Stimulated activated memory B cell treated with anti-CD40 and anti-IgM and Interleukin-4, amounts not matched to agents 10 μg/mL and 1 μg/mL and 100 μg/mL, for 72 hours (primary cell): ENCODE data around the gene VTI1B.
"Not testable (repeated sequence)": the region's sequence is repeated elsewhere in the genome, so short reads cannot be mapped to it uniquely, and the experiment has no call there.

Experiments used
- ATAC-seq: fragments of 150-1000 bp; cut with Tn5 transposase; 2 replicates; pipeline ENCODE4 v1.10.0; 2021
- H3K27ac Mint-ChIP-seq: one replicate; pipeline ENCODE4 v1.8.0; 2022; ENCODE audit warnings: mild to moderate bottlenecking, mixed read lengths
- H3K27me3 Mint-ChIP-seq: one replicate; pipeline ENCODE4 v1.8.0; 2022; ENCODE audit warnings: mixed read lengths
- H3K36me3 Mint-ChIP-seq: one replicate; pipeline ENCODE4 v1.8.0; 2022; ENCODE audit warnings: mixed read lengths
- H3K4me1 Mint-ChIP-seq: one replicate; pipeline ENCODE4 v1.8.0; 2022; ENCODE audit warnings: mixed read lengths
- H3K4me3 Mint-ChIP-seq: one replicate; pipeline ENCODE4 v1.8.0; 2022; ENCODE audit warnings: mild to moderate bottlenecking, moderate library complexity, mixed read lengths
- H3K9me3 Mint-ChIP-seq: one replicate; pipeline ENCODE4 v1.8.0; 2022; ENCODE audit warnings: mixed read lengths

VTI1B gene, protein sequence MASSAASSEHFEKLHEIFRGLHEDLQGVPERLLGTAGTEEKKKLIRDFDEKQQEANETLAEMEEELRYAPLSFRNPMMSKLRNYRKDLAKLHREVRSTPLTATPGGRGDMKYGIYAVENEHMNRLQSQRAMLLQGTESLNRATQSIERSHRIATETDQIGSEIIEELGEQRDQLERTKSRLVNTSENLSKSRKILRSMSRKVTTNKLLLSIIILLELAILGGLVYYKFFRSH

DNA sequence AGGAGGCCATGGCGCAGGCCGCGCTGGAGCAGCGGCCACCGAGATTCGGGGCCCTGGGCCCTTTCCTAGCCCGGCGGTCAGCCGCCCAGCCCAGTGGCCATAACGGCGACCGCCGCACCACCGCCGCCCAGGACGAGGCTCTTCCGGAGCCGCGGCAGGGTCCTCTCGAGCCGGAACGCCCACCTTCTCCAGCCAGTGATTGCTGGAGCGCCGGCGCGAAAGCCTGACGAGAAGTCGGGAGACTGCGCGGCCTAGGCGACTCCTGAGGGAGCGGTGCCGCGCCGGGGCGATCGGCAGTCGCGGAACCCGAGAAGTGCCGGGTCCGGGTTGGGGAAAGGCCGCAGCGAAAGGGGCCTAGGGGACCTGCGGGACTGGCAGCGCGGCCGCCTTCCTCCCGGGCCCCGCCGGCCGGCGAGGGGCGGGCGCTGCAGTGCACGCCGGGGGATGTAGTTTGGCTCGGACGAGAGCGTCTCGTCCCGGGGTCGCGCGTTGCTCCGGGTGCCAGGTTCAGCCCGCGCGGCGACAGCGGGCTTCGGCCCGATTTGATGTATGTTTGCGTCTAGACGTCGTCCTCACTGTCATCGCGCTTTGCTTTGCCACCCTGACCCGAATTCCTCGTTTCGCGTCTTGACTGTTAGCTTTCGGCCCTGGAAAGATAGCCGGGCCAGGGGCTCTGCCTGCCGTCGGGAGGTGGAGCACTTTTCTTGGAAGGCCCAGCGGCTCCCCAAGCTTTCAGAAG lies at the start of gene VTI1B:
TSS of gene VTI1B (minus strand) at position 153 of the 739 bp plus-strand sequence. CDS start at position 10, 143 bp downstream.
- ATAC-seq, result peak; percentile 98
- H3K9me3 Mint-ChIP-seq, result no peaks in the 10 kb centered on the region
- H3K4me3 Mint-ChIP-seq, result peak within 1 kb of the TSS; percentile 89
- peaks cover 41% of the 10 kb centered on the region for H3K4me1 Mint-ChIP-seq
- H3K27me3 Mint-ChIP-seq, result no peaks in the 10 kb centered on the region
- peak within 1 kb of the TSS; percentile 94 for H3K27ac Mint-ChIP-seq
- H3K36me3 Mint-ChIP-seq, result peaks cover 23% of the 10 kb centered on the region

- H3K27me3 Mint-ChIP-seq, result peaks cover 43% of the 10 kb centered on the region
- H3K27ac Mint-ChIP-seq, result no peak overlapping the region
- ATAC-seq, result peak; percentile 31
- no peaks in the 10 kb centered on the region for H3K9me3 Mint-ChIP-seq
- no peaks in the 10 kb centered on the region for H3K36me3 Mint-ChIP-seq
- peaks cover 10% of the 10 kb centered on the region for H3K4me1 Mint-ChIP-seq
- H3K4me3 Mint-ChIP-seq, result no peak overlapping the region
Measured at GRCh38 chr14:67722293-67722692, 47.9 kb upstream of the VTI1B start.

DNA sequence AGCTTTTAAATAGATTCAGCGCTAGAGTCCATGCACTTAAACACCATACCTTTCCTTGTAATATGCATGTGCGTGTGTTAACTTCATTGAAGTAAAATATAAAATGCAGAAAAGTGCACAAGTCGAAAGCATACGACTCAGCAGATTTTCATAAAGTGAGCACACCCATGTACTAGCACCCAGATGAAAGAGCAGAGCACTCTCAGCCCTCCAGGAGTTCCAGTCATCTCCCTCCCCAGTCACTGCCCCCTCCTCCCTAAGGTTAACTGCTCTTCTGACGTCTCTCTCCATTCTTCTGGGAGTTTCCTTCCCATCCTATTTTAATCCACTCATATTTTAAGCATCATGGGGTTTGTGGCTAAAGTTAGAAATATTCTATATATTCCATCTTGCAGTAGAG lies 47.4 kb upstream of the VTI1B start:
- H3K27ac Mint-ChIP-seq, result no peak overlapping the region
- peaks cover 10% of the 10 kb centered on the region for H3K4me1 Mint-ChIP-seq
- H3K4me3 Mint-ChIP-seq, result no peak overlapping the region
- H3K36me3 Mint-ChIP-seq, result no peaks in the 10 kb centered on the region
- H3K27me3 Mint-ChIP-seq, result peaks cover 43% of the 10 kb centered on the region
- no peaks in the 10 kb centered on the region for H3K9me3 Mint-ChIP-seq
- ATAC-seq, result no peak

DNA sequence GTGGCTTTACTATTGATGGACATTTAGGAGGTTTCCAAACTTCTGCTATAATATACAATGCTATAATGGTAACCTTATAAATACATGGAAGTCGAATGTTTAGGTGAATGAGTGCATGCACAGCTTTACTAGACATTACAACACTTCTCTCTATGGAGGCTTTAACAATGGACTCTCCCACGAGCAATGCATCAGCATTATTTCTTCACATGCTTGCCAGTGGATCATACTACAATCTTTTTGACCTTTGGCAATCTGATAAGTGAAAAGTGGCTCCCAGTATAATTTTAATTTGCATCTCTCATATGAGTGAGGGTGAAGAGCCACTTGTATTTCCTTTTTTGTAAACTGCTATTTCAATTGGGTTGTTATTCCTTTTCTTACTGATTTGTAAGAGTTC lies 45.4 kb upstream of the VTI1B start:
- Mint-ChIP-seq H3K9me3 (no peaks in the 10 kb centered on the region), H3K4me1 (peaks cover 10% of the 10 kb centered on the region), H3K27me3 (peaks cover 38% of the 10 kb centered on the region), H3K36me3 (no peaks in the 10 kb centered on the region), H3K4me3 (no peak overlapping the region), H3K27ac (no peak overlapping the region)
- ATAC-seq, result no peak

- Mint-ChIP-seq H3K4me1 (peaks cover 10% of the 10 kb centered on the region), H3K27me3 (peaks cover 34% of the 10 kb centered on the region)
- not testable (repeated sequence) for H3K27ac Mint-ChIP-seq, H3K36me3 Mint-ChIP-seq, H3K4me3 Mint-ChIP-seq, ATAC-seq, H3K9me3 Mint-ChIP-seq
Measured at GRCh38 chr14:67719385-67719784, 45.0 kb upstream of the VTI1B start.

GRCh38 chr14:67718265-67718664 lies 43.8 kb upstream of the VTI1B start:
- Mint-ChIP-seq H3K4me3 (no peak overlapping the region), H3K4me1 (peaks cover 10% of the 10 kb centered on the region), H3K27me3 (peaks cover 23% of the 10 kb centered on the region), H3K36me3 (no peaks in the 10 kb centered on the region), H3K27ac (no peak overlapping the region), H3K9me3 (no peaks in the 10 kb centered on the region)
- ATAC-seq, result no peak

- H3K27ac Mint-ChIP-seq, result no peak overlapping the region
- H3K4me3 Mint-ChIP-seq, result no peak overlapping the region
Measured at GRCh38 chr14:67717048-67717447, 42.6 kb upstream of the VTI1B start.

DNA sequence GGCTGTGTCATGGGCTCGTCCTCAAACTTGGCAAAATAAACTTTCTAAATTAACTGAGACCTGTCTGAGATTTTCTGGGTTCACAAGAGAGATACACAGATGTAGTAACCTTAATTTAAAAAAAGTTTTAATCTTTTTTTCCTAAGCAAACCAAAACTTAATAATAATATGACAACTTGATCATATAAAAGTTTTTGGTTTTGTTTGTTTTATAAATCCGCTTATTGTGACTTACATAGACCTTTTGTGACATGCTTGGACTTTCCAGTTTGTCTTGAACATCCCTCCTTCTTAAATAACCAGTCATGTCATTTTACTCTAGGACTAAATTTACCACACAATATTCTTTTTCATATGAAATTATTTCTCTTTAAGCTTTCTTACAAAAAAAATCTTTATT lies 35.8 kb upstream of the VTI1B start:
- no peaks in the 10 kb centered on the region for H3K27me3 Mint-ChIP-seq
- ATAC-seq, result no peak
- peaks cover 3% of the 10 kb centered on the region for H3K9me3 Mint-ChIP-seq
- no peaks in the 10 kb centered on the region for H3K36me3 Mint-ChIP-seq
- H3K27ac Mint-ChIP-seq, result no peak overlapping the region
- H3K4me1 Mint-ChIP-seq, result no peaks in the 10 kb centered on the region
- no peak overlapping the region for H3K4me3 Mint-ChIP-seq

More at GRCh38 chr14:67717048-67717447, 42.6 kb upstream of the VTI1B start:
- no peak for ATAC-seq
- no peaks in the 10 kb centered on the region for H3K36me3 Mint-ChIP-seq
- H3K27me3 Mint-ChIP-seq, result peaks cover 12% of the 10 kb centered on the region
- no peaks in the 10 kb centered on the region for H3K9me3 Mint-ChIP-seq
- H3K4me1 Mint-ChIP-seq, result peaks cover 1% of the 10 kb centered on the region

GRCh38 chr14:67709796-67710195 lies 35.4 kb upstream of the VTI1B start:
- not testable (repeated sequence) for H3K4me3 Mint-ChIP-seq, ATAC-seq

DNA sequence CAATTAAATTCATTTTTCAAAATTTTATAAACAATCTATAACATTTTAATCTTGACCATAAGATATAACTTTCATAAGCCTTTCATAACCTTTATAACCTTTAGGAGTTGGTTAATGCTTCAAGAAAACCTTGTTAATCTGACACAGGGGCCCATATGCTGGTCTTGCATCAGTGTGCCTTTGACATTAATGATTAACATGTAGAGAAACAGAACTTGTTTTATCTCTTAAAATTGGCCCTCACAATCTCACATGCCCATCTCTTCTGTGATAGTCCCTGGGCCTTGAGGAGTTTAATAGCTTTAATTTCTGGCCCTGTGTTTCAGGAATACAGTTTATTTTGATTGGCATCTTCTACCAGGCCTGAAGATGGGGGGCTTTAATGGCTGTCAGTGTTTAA lies 34.9 kb upstream of the VTI1B start:
- H3K9me3 Mint-ChIP-seq, H3K27me3 Mint-ChIP-seq, H3K4me1 Mint-ChIP-seq, H3K27ac Mint-ChIP-seq, H3K36me3 Mint-ChIP-seq, H3K4me3 Mint-ChIP-seq, ATAC-seq: not testable (repeated sequence)

More at GRCh38 chr14:67709796-67710195, 35.4 kb upstream of the VTI1B start:
- not testable (repeated sequence) for H3K9me3 Mint-ChIP-seq, H3K36me3 Mint-ChIP-seq, H3K27ac Mint-ChIP-seq, H3K27me3 Mint-ChIP-seq, H3K4me1 Mint-ChIP-seq

DNA sequence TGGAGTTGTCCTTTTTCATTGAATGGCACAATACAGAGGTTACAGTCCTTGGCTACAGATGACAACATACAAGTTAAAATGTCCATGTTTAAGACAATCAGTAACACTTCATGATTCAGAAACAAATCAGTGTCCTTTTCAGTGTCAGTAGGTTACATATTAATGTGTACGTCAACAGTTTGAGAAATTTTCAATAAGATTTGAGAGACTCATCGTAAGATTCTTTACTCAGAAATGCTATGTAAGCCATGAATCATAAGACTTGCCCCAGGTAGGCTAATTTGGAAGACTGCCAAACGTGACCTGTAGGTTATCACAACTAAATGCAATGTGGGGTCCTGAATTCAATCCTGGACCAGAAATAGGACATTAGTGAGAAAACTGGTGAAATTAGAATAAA lies 30.8 kb upstream of the VTI1B start:
- Mint-ChIP-seq H3K27me3 (no peaks in the 10 kb centered on the region), H3K4me1 (no peaks in the 10 kb centered on the region), H3K9me3 (peaks cover 3% of the 10 kb centered on the region), H3K27ac (no peak overlapping the region), H3K36me3 (no peaks in the 10 kb centered on the region), H3K4me3 (no peak overlapping the region)
- ATAC-seq, result no peak

GRCh38 chr14:67704484-67705089 lies 30.2 kb upstream of the VTI1B start:
- Mint-ChIP-seq H3K4me3 (no peak overlapping the region), H3K9me3 (no peaks in the 10 kb centered on the region), H3K27me3 (no peaks in the 10 kb centered on the region), H3K36me3 (no peaks in the 10 kb centered on the region), H3K4me1 (no peaks in the 10 kb centered on the region), H3K27ac (no peak overlapping the region)
- ATAC-seq, result peak; percentile 78

GRCh38 chr14:67703997-67704396 lies 29.6 kb upstream of the VTI1B start:
- Mint-ChIP-seq H3K4me3 (no peak overlapping the region), H3K27me3 (no peaks in the 10 kb centered on the region), H3K27ac (no peak overlapping the region), H3K4me1 (no peaks in the 10 kb centered on the region), H3K36me3 (no peaks in the 10 kb centered on the region), H3K9me3 (no peaks in the 10 kb centered on the region)
- no peak for ATAC-seq

- ATAC-seq, H3K4me3 Mint-ChIP-seq, H3K4me1 Mint-ChIP-seq, H3K27me3 Mint-ChIP-seq, H3K9me3 Mint-ChIP-seq, H3K36me3 Mint-ChIP-seq, H3K27ac Mint-ChIP-seq: not testable (repeated sequence)
Measured at GRCh38 chr14:67701492-67701891, 27.1 kb upstream of the VTI1B start, which contains the start of gene RDH12. RDH12 (plus strand) TSS chr14:67701886; CDS start chr14:67722643, 20,757 bp downstream.

DNA sequence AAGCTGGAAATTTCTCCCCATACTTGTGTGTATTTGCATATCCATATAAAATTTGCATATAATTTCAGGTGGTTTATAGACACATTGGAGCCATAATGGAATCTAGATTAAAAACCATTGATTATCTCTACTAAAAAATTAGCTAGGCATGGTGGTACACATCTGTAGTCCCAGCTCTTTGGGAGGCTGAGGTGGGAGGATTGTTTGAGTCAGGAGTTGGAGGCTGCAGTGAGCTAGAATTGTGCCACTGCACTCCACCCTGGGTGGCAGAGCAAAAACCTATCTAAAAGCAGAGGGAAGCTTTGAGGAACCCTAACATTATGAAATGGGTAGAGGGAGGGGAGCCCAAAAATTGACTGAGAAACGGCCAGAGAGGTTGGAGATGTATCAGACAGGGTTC lies 23.7 kb upstream of the VTI1B start:
- Mint-ChIP-seq H3K27me3 (no peaks in the 10 kb centered on the region), H3K9me3 (no peaks in the 10 kb centered on the region)
- ATAC-seq, result no peak

DNA sequence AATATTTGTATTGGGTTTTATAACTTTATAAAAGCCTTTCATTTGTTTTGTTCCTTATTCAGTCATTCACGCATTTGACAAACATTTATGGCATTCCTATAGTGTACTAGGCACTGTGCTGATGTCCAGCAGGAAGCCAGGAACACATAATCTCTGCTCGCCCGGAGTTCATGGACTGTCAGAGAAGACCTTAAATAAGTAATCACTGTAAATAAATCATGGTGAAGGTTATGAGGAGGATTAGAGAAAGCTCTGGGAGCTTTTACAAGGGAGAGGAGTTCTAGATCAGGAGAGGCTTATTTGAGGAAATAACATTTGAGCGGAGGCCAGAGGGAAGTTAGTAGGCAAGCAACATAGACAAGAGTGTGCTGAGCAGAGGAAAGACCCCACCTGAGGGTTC lies 22.6 kb upstream of the VTI1B start:
- H3K27me3 Mint-ChIP-seq, result no peaks in the 10 kb centered on the region
- H3K4me1 Mint-ChIP-seq, result peaks cover 10% of the 10 kb centered on the region
- no peak for ATAC-seq
- peaks cover 4% of the 10 kb centered on the region for H3K36me3 Mint-ChIP-seq
- no peak overlapping the region for H3K27ac Mint-ChIP-seq
- no peak overlapping the region for H3K4me3 Mint-ChIP-seq
- H3K9me3 Mint-ChIP-seq, result no peaks in the 10 kb centered on the region

More for the DNA sequence above, 23.7 kb upstream of the VTI1B start:
- H3K4me3 Mint-ChIP-seq, result no peak overlapping the region
- no peaks in the 10 kb centered on the region for H3K36me3 Mint-ChIP-seq
- H3K4me1 Mint-ChIP-seq, result peaks cover 10% of the 10 kb centered on the region
- H3K27ac Mint-ChIP-seq, result no peak overlapping the region
